Measurements from ENCODE around the gene RHOT2.

The RHOT2 gene

GRCh38 chr16:671353-672131, 3.6 kb downstream of the RHOT2 start:
- DNase-seq: no peak

- DNase-seq: no peak
Measured at GRCh38 chr16:672371-672770, 4.4 kb downstream of the RHOT2 start.

GRCh38 chr16:672851-673250, 4.9 kb downstream of the RHOT2 start:
- no peak for DNase-seq

- no peak for DNase-seq
Measured at GRCh38 chr16:673399-673991, 5.6 kb downstream of the RHOT2 start.

GRCh38 chr16:674214-674881, 6.4 kb downstream of the RHOT2 start:
- no peak for DNase-seq

GRCh38 chr16:674968-675883, 7.3 kb downstream of the RHOT2 start, which contains the start of gene RHBDL1:
RHBDL1 (plus strand) TSS chr16:675671; CDS start chr16:675791, 120 bp downstream.
- no peak for DNase-seq

- DNase-seq: no peak
Measured at GRCh38 chr16:675884-676564, 8.1 kb downstream of the RHOT2 start.

- no peak for DNase-seq
Measured at GRCh38 chr16:676565-676902, 8.6 kb downstream of the RHOT2 start.

- no peak for DNase-seq
Measured at GRCh38 chr16:676913-677312, 9.0 kb downstream of the RHOT2 start.

GRCh38 chr16:677316-678190, 9.6 kb downstream of the RHOT2 start:
- DNase-seq: no peak

- DNase-seq: no peak
Measured at GRCh38 chr16:678209-678857, 10.4 kb downstream of the RHOT2 start.

- peak; percentile 26 to 28 for DNase-seq
Measured at GRCh38 chr16:678858-679813, 11.2 kb downstream of the RHOT2 start.

GRCh38 chr16:679814-680624, 12.1 kb downstream of the RHOT2 start, which contains the start of gene STUB1:
STUB1 (plus strand) TSS chr16:680410; CDS start chr16:680526, 116 bp downstream.
- peak; percentile 45 to 56 for DNase-seq

GRCh38 chr16:680625-680945, 12.7 kb downstream of the RHOT2 start:
- no peak for DNase-seq

- DNase-seq: peak in 1 of 2 experiments; percentile 3
Measured at GRCh38 chr16:680967-681745, 13.2 kb downstream of the RHOT2 start.

- DNase-seq: no peak
Measured at GRCh38 chr16:681746-682427, 14.0 kb downstream of the RHOT2 start.
